NOMO-1 treated with DMSO at 0.1 percent for 48 hours (cell line): Measurements from ENCODE around the gene ISCA1.

Experiments used
- DNase-seq: peaks from one replicate; lab custom pipeline; 2025; ENCODE audit not compliant: unreplicated experiment; lab: John Stamatoyannopoulos, UW

ISCA1 gene

GRCh38 chr9:86286278-86286677, 3.9 kb upstream of the ISCA1 start:
- DNase-seq: no peak

GRCh38 chr9:86285261-86285660, 2.9 kb upstream of the ISCA1 start:
- peak; percentile 15 for DNase-seq

- peak; percentile 17 for DNase-seq
Observed at GRCh38 chr9:86282979-86283535, 719 bp upstream of the ISCA1 start.

- no peak for DNase-seq
Observed at GRCh38 chr9:86281593-86282076, 703 bp downstream of the ISCA1 start.

- no peak for DNase-seq
Observed at GRCh38 chr9:86280580-86280979, 1.8 kb downstream of the ISCA1 start.

- no peak for DNase-seq
Observed at GRCh38 chr9:86279839-86280238, 2.5 kb downstream of the ISCA1 start.

GRCh38 chr9:86277072-86277471, 5.3 kb downstream of the ISCA1 start:
- DNase-seq: no peak

GRCh38 chr9:86275962-86276361, 6.4 kb downstream of the ISCA1 start:
- DNase-seq: no peak

GRCh38 chr9:86274821-86275643, 7.3 kb downstream of the ISCA1 start:
- no peak for DNase-seq

GRCh38 chr9:86272221-86272620, 10.1 kb downstream of the ISCA1 start:
- DNase-seq: no peak

- DNase-seq: no peak
Observed at GRCh38 chr9:86263876-86264275, 18.5 kb downstream of the ISCA1 start.

GRCh38 chr9:86262492-86262891, 19.8 kb downstream of the ISCA1 start:
- DNase-seq: no peak

- DNase-seq: no peak
Observed at GRCh38 chr9:86259557-86259956, 22.8 kb downstream of the ISCA1 start, which contains the start of gene C9orf153. C9orf153 (minus strand) TSS chr9:86259657; CDS start chr9:86229603, 30,054 bp downstream.

- no peak for DNase-seq
Observed at GRCh38 chr9:86257391-86257790, 24.9 kb downstream of the ISCA1 start.

- no peak for DNase-seq
Observed at GRCh38 chr9:86256653-86257052, 25.7 kb downstream of the ISCA1 start.

- no peak for DNase-seq
Observed at GRCh38 chr9:86253577-86253976, 28.8 kb downstream of the ISCA1 start.

GRCh38 chr9:86252870-86253269, 29.5 kb downstream of the ISCA1 start:
- no peak for DNase-seq

GRCh38 chr9:86250123-86250522, 32.2 kb downstream of the ISCA1 start:
- no peak for DNase-seq

GRCh38 chr9:86248746-86249145, 33.6 kb downstream of the ISCA1 start:
- DNase-seq: no peak

- DNase-seq: no peak
Observed at GRCh38 chr9:86246752-86247161, 35.6 kb downstream of the ISCA1 start.

GRCh38 chr9:86242071-86242470, 40.3 kb downstream of the ISCA1 start:
- no peak for DNase-seq

GRCh38 chr9:86241216-86241615, 41.1 kb downstream of the ISCA1 start:
- no peak for DNase-seq
